T47D (cell line): ENCODE results near the gene KCNQ1.
"Not testable (repeated sequence)": the region's sequence is repeated elsewhere in the genome, so short reads cannot be mapped to it uniquely, and the experiment has no call there.

Source experiments
- DNase-seq, 2 experiments: peaks; one replicate each; pipeline versions ENCODE4 v3.0.0 to v3.0.0-alpha.2; 2011 to 2012; ENCODE audit warnings: low read depth in 1 of 2, low spot score in 1 of 2
- JUND ChIP-seq: IDR thresholded peaks from 2 replicates; pipeline ENCODE4 v1.6.1; 2012; ENCODE audit warnings: low read depth
- in situ Hi-C: cut with HindIII; loops from 2 replicates; pipeline ENCODE4 v1.10.0; 2016; ENCODE audit warnings: low sequenced_read_pairs, low pct_unique_long_range_greater_than_20kb

Gene KCNQ1

GRCh38 chr11:2489083-2489482 is 44.3 kb downstream of the KCNQ1 start:
- in situ Hi-C loops, result no loop called here
- DNase-seq, result no peak
- no peak for TF ChIP-seq JUND

- DNase-seq, in situ Hi-C loops: not testable (repeated sequence)
Observed at GRCh38 chr11:2497951-2498350, 53.1 kb downstream of the KCNQ1 start.

- TF ChIP-seq JUND, result no peak
- DNase-seq, result no peak
- in situ Hi-C loops, result no loop called here
Observed at GRCh38 chr11:2498750-2499149, 53.9 kb downstream of the KCNQ1 start.

GRCh38 chr11:2507212-2507901 is 62.5 kb downstream of the KCNQ1 start:
- no peak for DNase-seq
- in situ Hi-C loops, result no loop called here
- no peak for TF ChIP-seq JUND

- no peak for DNase-seq
- no peak for TF ChIP-seq JUND
- in situ Hi-C loops, result no loop called here
Observed at GRCh38 chr11:2507945-2508749, 63.3 kb downstream of the KCNQ1 start.

- no peak for DNase-seq
- no peak for TF ChIP-seq JUND
- in situ Hi-C loops, result no loop called here
Observed at GRCh38 chr11:2508793-2509192, 64.0 kb downstream of the KCNQ1 start.

- DNase-seq, result no peak
- in situ Hi-C loops, result no loop called here
- TF ChIP-seq JUND, result no peak
Observed at GRCh38 chr11:2509481-2510001, 64.7 kb downstream of the KCNQ1 start.

GRCh38 chr11:2510626-2511402 is 66.0 kb downstream of the KCNQ1 start:
- no peak for TF ChIP-seq JUND
- DNase-seq, result no peak
- in situ Hi-C loops, result no loop called here

- no peak for DNase-seq
- no peak for TF ChIP-seq JUND
- in situ Hi-C loops, result no loop called here
Observed at GRCh38 chr11:2511421-2512369, 66.9 kb downstream of the KCNQ1 start.

- in situ Hi-C loops, result no loop called here
- no peak for DNase-seq
- no peak for TF ChIP-seq JUND
Observed at GRCh38 chr11:2512431-2513407, 67.9 kb downstream of the KCNQ1 start.

GRCh38 chr11:2513441-2513840 is 68.6 kb downstream of the KCNQ1 start:
- no peak for TF ChIP-seq JUND
- DNase-seq, result no peak
- in situ Hi-C loops, result no loop called here
